ENCODE results near the gene TMED4.
A peak's percentile ranks its signal among the peaks of the same experiment; 100 is the strongest.

DNA sequence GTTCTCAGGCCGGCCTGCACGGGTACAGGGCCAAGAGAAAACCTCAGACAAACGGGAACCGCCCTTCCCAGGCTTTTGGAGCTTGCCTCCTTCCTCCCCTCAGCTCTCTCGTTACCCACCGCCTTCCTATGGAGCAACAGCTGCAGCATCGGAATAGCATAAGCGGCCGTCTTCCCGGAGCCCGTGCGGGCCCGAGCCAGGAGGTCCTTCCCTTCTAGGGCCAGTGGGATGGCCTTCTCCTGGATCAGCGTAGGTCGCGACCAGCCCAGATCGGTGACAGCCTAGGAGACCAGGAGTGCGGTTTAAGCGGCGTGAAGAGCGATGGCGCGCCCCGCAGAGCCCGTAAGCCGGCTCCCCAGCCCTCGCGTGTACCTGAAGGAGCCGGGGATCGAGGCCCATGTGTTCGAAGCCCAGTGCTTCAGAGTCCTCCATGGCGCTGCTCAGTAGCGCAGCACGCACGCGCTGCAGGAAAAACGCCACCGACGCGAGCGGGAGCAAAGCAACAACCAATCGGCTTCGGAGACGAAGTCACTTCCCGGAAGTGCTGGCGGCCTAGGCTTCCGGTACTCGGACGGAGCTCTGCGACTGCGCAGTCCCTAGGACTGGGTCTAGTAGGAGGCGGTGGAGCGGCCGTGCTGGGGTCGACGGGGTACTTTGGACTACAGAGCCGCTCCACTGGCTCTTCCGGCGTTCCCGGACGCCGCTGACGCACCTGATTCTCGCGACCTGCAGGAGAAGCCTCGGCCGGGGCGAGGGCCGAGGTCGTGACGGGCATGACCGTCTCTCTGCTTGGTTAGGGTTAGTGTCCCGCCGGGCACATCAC is 8.4 kb downstream of the TMED4 start, which contains the start of gene DDX56:
- TF ChIP-seq, protein P1, sequence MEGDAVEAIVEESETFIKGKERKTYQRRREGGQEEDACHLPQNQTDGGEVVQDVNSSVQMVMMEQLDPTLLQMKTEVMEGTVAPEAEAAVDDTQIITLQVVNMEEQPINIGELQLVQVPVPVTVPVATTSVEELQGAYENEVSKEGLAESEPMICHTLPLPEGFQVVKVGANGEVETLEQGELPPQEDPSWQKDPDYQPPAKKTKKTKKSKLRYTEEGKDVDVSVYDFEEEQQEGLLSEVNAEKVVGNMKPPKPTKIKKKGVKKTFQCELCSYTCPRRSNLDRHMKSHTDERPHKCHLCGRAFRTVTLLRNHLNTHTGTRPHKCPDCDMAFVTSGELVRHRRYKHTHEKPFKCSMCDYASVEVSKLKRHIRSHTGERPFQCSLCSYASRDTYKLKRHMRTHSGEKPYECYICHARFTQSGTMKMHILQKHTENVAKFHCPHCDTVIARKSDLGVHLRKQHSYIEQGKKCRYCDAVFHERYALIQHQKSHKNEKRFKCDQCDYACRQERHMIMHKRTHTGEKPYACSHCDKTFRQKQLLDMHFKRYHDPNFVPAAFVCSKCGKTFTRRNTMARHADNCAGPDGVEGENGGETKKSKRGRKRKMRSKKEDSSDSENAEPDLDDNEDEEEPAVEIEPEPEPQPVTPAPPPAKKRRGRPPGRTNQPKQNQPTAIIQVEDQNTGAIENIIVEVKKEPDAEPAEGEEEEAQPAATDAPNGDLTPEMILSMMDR (IDR thresholded peaks at IDR 0.05; ENCODE audit: low read depth, low read length, missing input control), result no peak
- TF ChIP-seq SP1 (IDR thresholded peaks at IDR 0.05) (peak; percentile 66), FOXA1 (IDR thresholded peaks at IDR 0.05) (no peak), GABPA (IDR thresholded peaks at IDR 0.05 in 1 of 2, conservative IDR thresholded peaks at IDR 0.05 in 1 of 2) (peak; percentile 87 to 98), TAF1 (conservative IDR thresholded peaks at IDR 0.05) (no peak), HNF4A (conservative IDR thresholded peaks at IDR 0.05) (peak; percentile 25 to 64)
- TF ChIP-seq, protein P2, sequence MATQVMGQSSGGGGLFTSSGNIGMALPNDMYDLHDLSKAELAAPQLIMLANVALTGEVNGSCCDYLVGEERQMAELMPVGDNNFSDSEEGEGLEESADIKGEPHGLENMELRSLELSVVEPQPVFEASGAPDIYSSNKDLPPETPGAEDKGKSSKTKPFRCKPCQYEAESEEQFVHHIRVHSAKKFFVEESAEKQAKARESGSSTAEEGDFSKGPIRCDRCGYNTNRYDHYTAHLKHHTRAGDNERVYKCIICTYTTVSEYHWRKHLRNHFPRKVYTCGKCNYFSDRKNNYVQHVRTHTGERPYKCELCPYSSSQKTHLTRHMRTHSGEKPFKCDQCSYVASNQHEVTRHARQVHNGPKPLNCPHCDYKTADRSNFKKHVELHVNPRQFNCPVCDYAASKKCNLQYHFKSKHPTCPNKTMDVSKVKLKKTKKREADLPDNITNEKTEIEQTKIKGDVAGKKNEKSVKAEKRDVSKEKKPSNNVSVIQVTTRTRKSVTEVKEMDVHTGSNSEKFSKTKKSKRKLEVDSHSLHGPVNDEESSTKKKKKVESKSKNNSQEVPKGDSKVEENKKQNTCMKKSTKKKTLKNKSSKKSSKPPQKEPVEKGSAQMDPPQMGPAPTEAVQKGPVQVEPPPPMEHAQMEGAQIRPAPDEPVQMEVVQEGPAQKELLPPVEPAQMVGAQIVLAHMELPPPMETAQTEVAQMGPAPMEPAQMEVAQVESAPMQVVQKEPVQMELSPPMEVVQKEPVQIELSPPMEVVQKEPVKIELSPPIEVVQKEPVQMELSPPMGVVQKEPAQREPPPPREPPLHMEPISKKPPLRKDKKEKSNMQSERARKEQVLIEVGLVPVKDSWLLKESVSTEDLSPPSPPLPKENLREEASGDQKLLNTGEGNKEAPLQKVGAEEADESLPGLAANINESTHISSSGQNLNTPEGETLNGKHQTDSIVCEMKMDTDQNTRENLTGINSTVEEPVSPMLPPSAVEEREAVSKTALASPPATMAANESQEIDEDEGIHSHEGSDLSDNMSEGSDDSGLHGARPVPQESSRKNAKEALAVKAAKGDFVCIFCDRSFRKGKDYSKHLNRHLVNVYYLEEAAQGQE (IDR thresholded peaks at IDR 0.05), result peak; percentile 78
